Raji (cell line): ENCODE results near the gene NLE1.

Experiments used
- POLR2A ChIP-seq: IDR thresholded peaks from 2 replicates; pipeline ENCODE4 v1.6.1; 2011; ENCODE audit warnings: low read depth, low read length, control low read depth; ENCODE audit not compliant: insufficient read depth

NLE1 gene

GRCh38 chr17:35146214-35146833 lies 4.2 kb upstream of the NLE1 start:
- TF ChIP-seq POLR2A = no peak

- TF ChIP-seq POLR2A = no peak
These were observed 2.7 kb upstream of the NLE1 start for GRCh38 chr17:35144840-35145239.

GRCh38 chr17:35142467-35142796 lies 329 bp upstream of the NLE1 start:
- no peak for TF ChIP-seq POLR2A

- no peak for TF ChIP-seq POLR2A
These were observed 3.9 kb downstream of the NLE1 start for GRCh38 chr17:35138218-35138617.

GRCh38 chr17:35135322-35135721 lies 6.8 kb downstream of the NLE1 start:
- TF ChIP-seq POLR2A = no peak

- no peak for TF ChIP-seq POLR2A
These were observed 9.1 kb downstream of the NLE1 start for GRCh38 chr17:35132816-35133550.

- no peak for TF ChIP-seq POLR2A
These were observed 10.0 kb downstream of the NLE1 start for GRCh38 chr17:35132099-35132498.

- TF ChIP-seq POLR2A = no peak
These were observed 11.7 kb downstream of the NLE1 start for GRCh38 chr17:35130392-35130791.

- no peak for TF ChIP-seq POLR2A
These were observed 12.1 kb downstream of the NLE1 start for GRCh38 chr17:35129973-35130351.

GRCh38 chr17:35129154-35129972 lies 12.7 kb downstream of the NLE1 start:
- TF ChIP-seq POLR2A = no peak

- TF ChIP-seq POLR2A = no peak
These were observed 14.2 kb downstream of the NLE1 start for GRCh38 chr17:35127751-35128514.

GRCh38 chr17:35121315-35121714 lies 20.8 kb downstream of the NLE1 start, which contains the start of gene FNDC8:
Gene FNDC8, plus strand, starts transcription at chr17:35121615. Its CDS starts 79 bp downstream, at chr17:35121694.
- no peak for TF ChIP-seq POLR2A

GRCh38 chr17:35119370-35120165 lies 22.5 kb downstream of the NLE1 start, which contains the start of gene RAD51D:
Gene RAD51D, minus strand, starts transcription at chr17:35119860. Its CDS starts 247 bp downstream, at chr17:35119613.
- TF ChIP-seq POLR2A = peak; percentile 56

GRCh38 chr17:35117984-35118383 lies 24.1 kb downstream of the NLE1 start:
- no peak for TF ChIP-seq POLR2A
